GM20000 (cell line): ENCODE data around the gene GUCD1.

Experiments used
- DNase-seq: peaks from one replicate; pipeline ENCODE4 v3.0.0; 2012; ENCODE audit warnings: low spot score
- CTCF ChIP-seq: IDR thresholded peaks from 2 replicates; pipeline ENCODE4 v1.5.1; 2012; ENCODE audit warnings: mild to moderate bottlenecking, control low read depth; ENCODE audit errors: extremely low read depth, missing control alignments

GUCD1 gene

GRCh38 chr22:24550902-24551435 is 4.0 kb downstream of the GUCD1 start:
- no peak for TF ChIP-seq CTCF
- DNase-seq = no peak

- DNase-seq = no peak
- TF ChIP-seq CTCF = no peak
Measured at GRCh38 chr22:24550028-24550901, 4.7 kb downstream of the GUCD1 start.

- DNase-seq = no peak
- TF ChIP-seq CTCF = no peak
Measured at GRCh38 chr22:24548812-24549211, 6.1 kb downstream of the GUCD1 start.

GRCh38 chr22:24543679-24544243 is 11.2 kb downstream of the GUCD1 start:
- DNase-seq = no peak
- TF ChIP-seq CTCF = no peak

GRCh38 chr22:24543185-24543601 is 11.7 kb downstream of the GUCD1 start:
- DNase-seq = no peak
- no peak for TF ChIP-seq CTCF

- no peak for TF ChIP-seq CTCF
- DNase-seq = no peak
Measured at GRCh38 chr22:24542641-24543040, 12.3 kb downstream of the GUCD1 start.
